ENCODE results near the gene C1QTNF6.

The C1QTNF6 gene

DNA sequence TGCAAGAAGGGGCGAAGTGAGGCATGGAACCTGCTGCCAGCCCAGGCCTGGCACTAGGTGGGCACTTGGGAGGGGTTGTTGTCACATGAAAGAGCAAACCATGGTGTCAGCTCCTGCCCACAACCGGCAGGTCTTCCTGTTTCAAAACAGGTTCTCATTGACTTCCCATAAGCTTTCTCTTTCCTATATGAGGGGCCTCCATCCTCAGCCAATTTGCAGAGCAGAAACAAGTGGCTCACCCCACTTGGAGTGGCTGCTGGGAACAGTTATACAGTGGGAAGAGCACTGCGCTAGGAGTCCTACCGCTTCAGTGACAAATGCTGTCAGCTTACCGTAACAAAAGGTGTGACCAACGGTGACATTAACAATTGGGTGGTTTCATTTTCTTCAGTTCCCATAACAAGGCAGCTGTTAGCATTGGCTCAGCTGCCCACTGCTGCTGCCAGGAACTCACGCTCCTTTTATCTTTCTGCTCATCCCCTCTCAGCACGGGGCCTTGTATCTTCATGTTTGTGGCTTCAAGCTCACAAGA, 34.5 kb upstream of the C1QTNF6 start (continued):
- TF ChIP-seq, protein P1, sequence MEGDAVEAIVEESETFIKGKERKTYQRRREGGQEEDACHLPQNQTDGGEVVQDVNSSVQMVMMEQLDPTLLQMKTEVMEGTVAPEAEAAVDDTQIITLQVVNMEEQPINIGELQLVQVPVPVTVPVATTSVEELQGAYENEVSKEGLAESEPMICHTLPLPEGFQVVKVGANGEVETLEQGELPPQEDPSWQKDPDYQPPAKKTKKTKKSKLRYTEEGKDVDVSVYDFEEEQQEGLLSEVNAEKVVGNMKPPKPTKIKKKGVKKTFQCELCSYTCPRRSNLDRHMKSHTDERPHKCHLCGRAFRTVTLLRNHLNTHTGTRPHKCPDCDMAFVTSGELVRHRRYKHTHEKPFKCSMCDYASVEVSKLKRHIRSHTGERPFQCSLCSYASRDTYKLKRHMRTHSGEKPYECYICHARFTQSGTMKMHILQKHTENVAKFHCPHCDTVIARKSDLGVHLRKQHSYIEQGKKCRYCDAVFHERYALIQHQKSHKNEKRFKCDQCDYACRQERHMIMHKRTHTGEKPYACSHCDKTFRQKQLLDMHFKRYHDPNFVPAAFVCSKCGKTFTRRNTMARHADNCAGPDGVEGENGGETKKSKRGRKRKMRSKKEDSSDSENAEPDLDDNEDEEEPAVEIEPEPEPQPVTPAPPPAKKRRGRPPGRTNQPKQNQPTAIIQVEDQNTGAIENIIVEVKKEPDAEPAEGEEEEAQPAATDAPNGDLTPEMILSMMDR (tag by site-specific recombination; IDR thresholded peaks at IDR 0.05) = no peak
- no peak for TF ChIP-seq ZNF292 (tag by site-specific recombination; IDR thresholded peaks at IDR 0.05; ENCODE audit: borderline replicate concordance, low read depth)
- TF ChIP-seq ZNF558 (tag by site-specific recombination; IDR thresholded peaks at IDR 0.05) = no peak

DNA sequence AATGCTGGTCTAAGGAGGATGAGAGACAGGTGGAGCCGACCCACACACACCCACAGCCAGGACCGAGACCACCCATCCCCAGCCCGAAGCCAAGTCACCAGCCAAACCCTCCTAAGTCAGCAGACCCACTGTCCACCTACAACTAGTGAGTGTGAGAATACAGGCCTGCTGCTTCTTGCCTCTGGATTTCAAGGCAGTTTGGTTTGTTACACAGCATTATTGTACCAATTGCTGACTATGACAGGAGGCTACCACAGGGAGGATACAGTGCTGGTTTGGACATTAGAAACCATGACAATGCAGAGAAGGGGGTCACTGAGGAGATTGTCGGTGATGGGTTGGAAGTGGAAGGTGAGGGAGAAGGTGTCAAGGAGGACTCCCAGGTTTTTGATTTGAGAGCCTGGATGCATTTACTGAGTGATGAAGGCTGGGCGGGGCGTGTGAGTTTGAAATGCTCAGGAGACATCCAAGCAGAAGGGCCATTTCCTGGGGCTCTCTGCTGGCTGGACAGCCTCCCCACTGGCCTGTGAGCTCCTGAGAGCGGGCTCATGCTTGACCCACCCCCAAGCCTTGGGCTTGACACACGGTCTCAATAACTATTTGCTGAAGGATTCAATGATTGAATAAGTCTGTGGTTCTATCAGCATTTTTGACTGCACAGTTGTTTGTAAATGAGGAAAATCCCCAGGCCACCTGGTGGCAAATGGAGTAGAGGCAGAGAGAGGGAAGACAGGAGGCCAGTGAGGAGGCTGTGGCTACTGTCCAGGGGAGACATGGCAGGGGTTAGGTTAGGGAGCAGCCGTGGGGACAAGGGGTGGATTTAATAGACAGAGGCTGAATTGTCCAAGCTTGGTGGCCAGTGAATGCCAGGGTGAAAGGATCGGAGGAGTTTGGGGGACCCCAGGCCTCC, 33.6 kb upstream of the C1QTNF6 start:
- CTCF ChIA-PET = interaction anchor here (0.7 to 4.9 kb wide), 4 partner anchors 22 to 236 kb away, joined by 3 to 37 read pairs (median 6); no protein-coding TSS in a partner anchor
- Histone ChIP-seq H3K27ac (ENCODE audit: extremely low read depth, low read depth, low read length) (no peak overlapping the region), H3K36me3 (ENCODE audit: control insufficient read depth in 2 of 2, insufficient read depth in 1 of 2, low read length in 2 of 2) (no peaks in the 10 kb centered on the region), H3K9me3 (ENCODE audit: control insufficient read depth, insufficient read depth, low read depth, low read length) (no peaks in the 10 kb centered on the region), H3K4me1 (ENCODE audit: control insufficient read depth, insufficient read depth, low read length) (no peaks in the 10 kb centered on the region), H3K4me3 (ENCODE audit: low read depth, low read length) (no peak overlapping the region)
- POLR2A ChIA-PET = interaction anchor here (0.6 kb wide), 1 partner anchor 732 kb away, joined by 3 read pairs; no protein-coding TSS in a partner anchor
- TF ChIP-seq RBAK (tag by site-specific recombination; IDR thresholded peaks at IDR 0.05) (peak; percentile 90; the same call in 1 of the 2 replicates), WT1 (tag by site-specific recombination; IDR thresholded peaks at IDR 0.05) (no peak)

DNA sequence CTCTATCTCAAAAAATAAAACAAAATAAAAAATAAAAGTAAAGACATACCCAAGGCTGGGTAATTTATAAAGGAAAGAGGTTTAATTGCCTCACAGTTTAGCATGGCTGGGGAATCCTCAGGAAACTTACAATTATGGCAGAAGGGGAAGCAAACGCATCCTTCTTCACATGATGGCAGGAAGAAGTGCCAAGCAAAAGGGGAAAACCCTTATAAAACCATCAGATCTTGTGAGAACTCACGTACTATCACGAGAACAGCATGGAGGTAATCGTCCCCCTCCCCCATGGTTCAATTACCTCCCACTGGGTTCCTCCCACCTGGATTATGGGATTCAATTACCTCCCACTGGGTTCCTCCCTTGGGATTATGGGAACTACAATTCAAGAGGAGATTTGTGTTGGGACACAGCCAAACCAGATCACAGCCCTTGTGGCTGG, 32.5 kb upstream of the C1QTNF6 start:
- Histone ChIP-seq H3K9me3 (ENCODE audit: control insufficient read depth, insufficient read depth, low read depth, low read length) (no peaks in the 10 kb centered on the region), H3K27ac (ENCODE audit: extremely low read depth, low read depth, low read length) (no peak overlapping the region), H3K4me1 (ENCODE audit: control insufficient read depth, insufficient read depth, low read length) (no peaks in the 10 kb centered on the region), H3K36me3 (ENCODE audit: control insufficient read depth in 2 of 2, insufficient read depth in 1 of 2, low read length in 2 of 2) (no peaks in the 10 kb centered on the region), H3K4me3 (ENCODE audit: low read depth, low read length) (no peak overlapping the region)
- POLR2A ChIA-PET = no interaction called here
- CTCF ChIA-PET = interaction anchor here (0.6 to 2.1 kb wide), 2 partner anchors 21 to 48 kb away, joined by 4 to 10 read pairs; no protein-coding TSS in a partner anchor
- TF ChIP-seq, protein P2, sequence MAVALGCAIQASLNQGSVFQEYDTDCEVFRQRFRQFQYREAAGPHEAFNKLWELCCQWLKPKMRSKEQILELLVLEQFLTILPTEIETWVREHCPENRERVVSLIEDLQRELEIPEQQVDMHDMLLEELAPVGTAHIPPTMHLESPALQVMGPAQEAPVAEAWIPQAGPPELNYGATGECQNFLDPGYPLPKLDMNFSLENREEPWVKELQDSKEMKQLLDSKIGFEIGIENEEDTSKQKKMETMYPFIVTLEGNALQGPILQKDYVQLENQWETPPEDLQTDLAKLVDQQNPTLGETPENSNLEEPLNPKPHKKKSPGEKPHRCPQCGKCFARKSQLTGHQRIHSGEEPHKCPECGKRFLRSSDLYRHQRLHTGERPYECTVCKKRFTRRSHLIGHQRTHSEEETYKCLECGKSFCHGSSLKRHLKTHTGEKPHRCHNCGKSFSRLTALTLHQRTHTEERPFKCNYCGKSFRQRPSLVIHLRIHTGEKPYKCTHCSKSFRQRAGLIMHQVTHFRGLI (tag by site-specific recombination; IDR thresholded peaks at IDR 0.05) = no peak
- TF ChIP-seq ZNF266 (tag by site-specific recombination; IDR thresholded peaks at IDR 0.05; ENCODE audit: low read depth) = no peak
- no peak for TF ChIP-seq HOXD13 (CRISPR knock-in tag; IDR thresholded peaks at IDR 0.05; ENCODE audit: borderline replicate concordance)
- TF ChIP-seq, protein P3, sequence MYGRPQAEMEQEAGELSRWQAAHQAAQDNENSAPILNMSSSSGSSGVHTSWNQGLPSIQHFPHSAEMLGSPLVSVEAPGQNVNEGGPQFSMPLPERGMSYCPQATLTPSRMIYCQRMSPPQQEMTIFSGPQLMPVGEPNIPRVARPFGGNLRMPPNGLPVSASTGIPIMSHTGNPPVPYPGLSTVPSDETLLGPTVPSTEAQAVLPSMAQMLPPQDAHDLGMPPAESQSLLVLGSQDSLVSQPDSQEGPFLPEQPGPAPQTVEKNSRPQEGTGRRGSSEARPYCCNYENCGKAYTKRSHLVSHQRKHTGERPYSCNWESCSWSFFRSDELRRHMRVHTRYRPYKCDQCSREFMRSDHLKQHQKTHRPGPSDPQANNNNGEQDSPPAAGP (tag by site-specific recombination; IDR thresholded peaks at IDR 0.05) = no peak
- TF ChIP-seq, protein P4, sequence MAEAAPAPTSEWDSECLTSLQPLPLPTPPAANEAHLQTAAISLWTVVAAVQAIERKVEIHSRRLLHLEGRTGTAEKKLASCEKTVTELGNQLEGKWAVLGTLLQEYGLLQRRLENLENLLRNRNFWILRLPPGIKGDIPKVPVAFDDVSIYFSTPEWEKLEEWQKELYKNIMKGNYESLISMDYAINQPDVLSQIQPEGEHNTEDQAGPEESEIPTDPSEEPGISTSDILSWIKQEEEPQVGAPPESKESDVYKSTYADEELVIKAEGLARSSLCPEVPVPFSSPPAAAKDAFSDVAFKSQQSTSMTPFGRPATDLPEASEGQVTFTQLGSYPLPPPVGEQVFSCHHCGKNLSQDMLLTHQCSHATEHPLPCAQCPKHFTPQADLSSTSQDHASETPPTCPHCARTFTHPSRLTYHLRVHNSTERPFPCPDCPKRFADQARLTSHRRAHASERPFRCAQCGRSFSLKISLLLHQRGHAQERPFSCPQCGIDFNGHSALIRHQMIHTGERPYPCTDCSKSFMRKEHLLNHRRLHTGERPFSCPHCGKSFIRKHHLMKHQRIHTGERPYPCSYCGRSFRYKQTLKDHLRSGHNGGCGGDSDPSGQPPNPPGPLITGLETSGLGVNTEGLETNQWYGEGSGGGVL (tag by site-specific recombination; IDR thresholded peaks at IDR 0.05) = 0 out of 2 replicates have a peak, but pooled peaks have one; percentile 12
- peak; percentile 97 for TF ChIP-seq WT1 (tag by site-specific recombination; IDR thresholded peaks at IDR 0.05)
- TF ChIP-seq ZBTB21 (tag by site-specific recombination; IDR thresholded peaks at IDR 0.05) = no peak
- peak; percentile 98 for TF ChIP-seq EGR2 (tag by site-specific recombination; IDR thresholded peaks at IDR 0.05; ENCODE audit: low read depth)
- TF ChIP-seq ZFHX2 (tag by site-specific recombination; conservative IDR thresholded peaks at IDR 0.05) = peak; percentile 98
- peak; percentile 80 for TF ChIP-seq ZIC2 (tag by site-specific recombination; IDR thresholded peaks at IDR 0.05)
- TF ChIP-seq, protein P5, sequence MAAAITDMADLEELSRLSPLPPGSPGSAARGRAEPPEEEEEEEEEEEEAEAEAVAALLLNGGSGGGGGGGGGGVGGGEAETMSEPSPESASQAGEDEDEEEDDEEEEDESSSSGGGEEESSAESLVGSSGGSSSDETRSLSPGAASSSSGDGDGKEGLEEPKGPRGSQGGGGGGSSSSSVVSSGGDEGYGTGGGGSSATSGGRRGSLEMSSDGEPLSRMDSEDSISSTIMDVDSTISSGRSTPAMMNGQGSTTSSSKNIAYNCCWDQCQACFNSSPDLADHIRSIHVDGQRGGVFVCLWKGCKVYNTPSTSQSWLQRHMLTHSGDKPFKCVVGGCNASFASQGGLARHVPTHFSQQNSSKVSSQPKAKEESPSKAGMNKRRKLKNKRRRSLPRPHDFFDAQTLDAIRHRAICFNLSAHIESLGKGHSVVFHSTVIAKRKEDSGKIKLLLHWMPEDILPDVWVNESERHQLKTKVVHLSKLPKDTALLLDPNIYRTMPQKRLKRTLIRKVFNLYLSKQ (tag by site-specific recombination; IDR thresholded peaks at IDR 0.05; ENCODE audit: borderline replicate concordance) = no peak
- TF ChIP-seq KLF1 (tag by site-specific recombination; IDR thresholded peaks at IDR 0.05) = peak; percentile 50; the same call in 1 of the 2 replicates
- peak; percentile 96 for TF ChIP-seq GLIS1 (tag by site-specific recombination; IDR thresholded peaks at IDR 0.05)
- TF ChIP-seq ZNF777 (tag by site-specific recombination; IDR thresholded peaks at IDR 0.05; ENCODE audit: borderline replicate concordance) = no peak
- TF ChIP-seq SP7 (tag by site-specific recombination; IDR thresholded peaks at IDR 0.05) = peak; percentile 82
- TF ChIP-seq, protein P6, sequence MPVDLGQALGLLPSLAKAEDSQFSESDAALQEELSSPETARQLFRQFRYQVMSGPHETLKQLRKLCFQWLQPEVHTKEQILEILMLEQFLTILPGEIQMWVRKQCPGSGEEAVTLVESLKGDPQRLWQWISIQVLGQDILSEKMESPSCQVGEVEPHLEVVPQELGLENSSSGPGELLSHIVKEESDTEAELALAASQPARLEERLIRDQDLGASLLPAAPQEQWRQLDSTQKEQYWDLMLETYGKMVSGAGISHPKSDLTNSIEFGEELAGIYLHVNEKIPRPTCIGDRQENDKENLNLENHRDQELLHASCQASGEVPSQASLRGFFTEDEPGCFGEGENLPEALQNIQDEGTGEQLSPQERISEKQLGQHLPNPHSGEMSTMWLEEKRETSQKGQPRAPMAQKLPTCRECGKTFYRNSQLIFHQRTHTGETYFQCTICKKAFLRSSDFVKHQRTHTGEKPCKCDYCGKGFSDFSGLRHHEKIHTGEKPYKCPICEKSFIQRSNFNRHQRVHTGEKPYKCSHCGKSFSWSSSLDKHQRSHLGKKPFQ (tag by site-specific recombination; IDR thresholded peaks at IDR 0.05) = no peak
